AG04449 (cell line): ENCODE results near the gene CHPF.

Experiments
- CTCF ChIA-PET: fragments of 350-600 bp; formaldehyde crosslinking; extraction: SDS; loops from one replicate; lab custom pipeline; 2021; ENCODE audit warnings: antibody characterized with exemption; lab: Yijun Ruan, JAX
- POLR2A ChIA-PET: fragments of 400-600, 350-600 bp; formaldehyde crosslinking; extraction: SDS; loops from one replicate; lab custom pipeline; 2020; ENCODE audit warnings: antibody characterized with exemption, inconsistent platforms; lab: Yijun Ruan, JAX
- DNase-seq: peaks from one replicate; pipeline ENCODE4 v3.0.0-alpha.2; 2010; ENCODE audit warnings: low read depth, low spot score
- H3K4me3 ChIP-seq: 2 replicates; pipeline ENCODE4 v1.5.1; 2011; ENCODE audit warnings: low read depth, mild to moderate bottlenecking, control low read depth, low read length
- TF ChIP-seq, protein P1 (sequence below): IDR thresholded peaks from one replicate; pipeline ENCODE4 v1.5.1; 2011; ENCODE audit warnings: mild to moderate bottlenecking, moderate library complexity, low read length, control low read depth, inconsistent platforms; ENCODE audit not compliant: insufficient read depth; ENCODE audit errors: missing control alignments

Gene CHPF

GRCh38 chr2:219516888-219517287, 26.7 kb downstream of the CHPF start:
- CTCF ChIA-PET, result interaction anchor here (3.2 to 39.0 kb wide), 3 partner anchors 8 to 113 kb away, joined by 36 to 1084 read pairs (median 1084); partner anchors contain the start of genes ASIC4 and GMPPA
- H3K4me3 ChIP-seq, result no peak overlapping the region
- no peak for DNase-seq
- TF ChIP-seq, protein P1, sequence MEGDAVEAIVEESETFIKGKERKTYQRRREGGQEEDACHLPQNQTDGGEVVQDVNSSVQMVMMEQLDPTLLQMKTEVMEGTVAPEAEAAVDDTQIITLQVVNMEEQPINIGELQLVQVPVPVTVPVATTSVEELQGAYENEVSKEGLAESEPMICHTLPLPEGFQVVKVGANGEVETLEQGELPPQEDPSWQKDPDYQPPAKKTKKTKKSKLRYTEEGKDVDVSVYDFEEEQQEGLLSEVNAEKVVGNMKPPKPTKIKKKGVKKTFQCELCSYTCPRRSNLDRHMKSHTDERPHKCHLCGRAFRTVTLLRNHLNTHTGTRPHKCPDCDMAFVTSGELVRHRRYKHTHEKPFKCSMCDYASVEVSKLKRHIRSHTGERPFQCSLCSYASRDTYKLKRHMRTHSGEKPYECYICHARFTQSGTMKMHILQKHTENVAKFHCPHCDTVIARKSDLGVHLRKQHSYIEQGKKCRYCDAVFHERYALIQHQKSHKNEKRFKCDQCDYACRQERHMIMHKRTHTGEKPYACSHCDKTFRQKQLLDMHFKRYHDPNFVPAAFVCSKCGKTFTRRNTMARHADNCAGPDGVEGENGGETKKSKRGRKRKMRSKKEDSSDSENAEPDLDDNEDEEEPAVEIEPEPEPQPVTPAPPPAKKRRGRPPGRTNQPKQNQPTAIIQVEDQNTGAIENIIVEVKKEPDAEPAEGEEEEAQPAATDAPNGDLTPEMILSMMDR, result no peak
- POLR2A ChIA-PET, result no interaction called here

GRCh38 chr2:219515874-219516629, 27.6 kb downstream of the CHPF start:
- H3K4me3 ChIP-seq, result no peak overlapping the region
- TF ChIP-seq, protein P1, result no peak
- DNase-seq, result no peak
- ChIA-PET CTCF (interaction anchor here (3.2 to 39.0 kb wide), 3 partner anchors 9 to 112 kb away, joined by 36 to 1084 read pairs (median 1084); partner anchors contain the start of genes ASIC4 and GMPPA), POLR2A (no interaction called here)

GRCh38 chr2:219514836-219515235, 28.8 kb downstream of the CHPF start:
- DNase-seq, result no peak
- H3K4me3 ChIP-seq, result no peak overlapping the region
- ChIA-PET CTCF (interaction anchor here (9.0 to 39.0 kb wide), 3 partner anchors 10 to 17 kb away, joined by 164 to 1084 read pairs (median 1084); partner anchors contain the start of genes ASIC4 and GMPPA), POLR2A (no interaction called here)
- TF ChIP-seq, protein P1, result no peak

DNA sequence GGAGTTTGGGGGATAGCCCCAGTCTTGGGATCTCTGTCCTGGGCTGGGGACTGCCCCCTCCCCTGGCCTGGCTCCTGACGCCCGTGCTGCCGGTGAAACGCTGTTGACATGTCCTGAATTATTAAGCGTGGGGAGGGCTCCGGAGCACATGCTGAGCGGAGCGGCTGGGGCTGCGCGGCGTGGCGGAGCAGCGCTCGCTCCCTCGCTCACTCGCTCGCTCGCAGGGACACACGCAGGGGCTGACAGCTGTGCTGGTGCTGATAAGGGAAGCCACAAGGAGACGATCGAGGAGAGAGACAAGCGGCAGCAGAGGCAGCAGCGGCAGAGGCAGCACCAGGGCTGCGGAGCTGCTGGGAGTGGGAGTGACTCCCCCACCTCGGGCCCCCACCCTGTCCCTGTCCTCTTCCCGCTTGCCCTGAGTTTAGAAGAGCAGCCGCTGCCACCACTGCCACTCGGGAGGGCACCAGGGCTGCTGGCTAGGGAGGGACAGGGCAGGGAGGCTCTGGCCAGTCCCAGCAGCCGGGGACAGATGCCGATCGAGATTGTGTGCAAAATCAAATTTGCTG, 29.3 kb downstream of the CHPF start, which contains the start of gene ASIC4:
Gene ASIC4 (plus strand): TSS at position 287 of the 566 bp plus-strand sequence. CDS start 243 bp downstream, at position 530.
- POLR2A ChIA-PET, result interaction anchor here (1.7 kb wide), 1 partner anchor 16 kb away, joined by 9 read pairs; the partner anchor contains the start of gene GMPPA
- CTCF ChIA-PET, result interaction anchor here (1.0 to 39.0 kb wide), 5 partner anchors 11 to 113 kb away, joined by 3 to 1084 read pairs (median 4); partner anchors contain the start of gene GMPPA
- TF ChIP-seq, protein P1, result no peak
- DNase-seq, result no peak
- H3K4me3 ChIP-seq, result no peak within 1 kb of the TSS; the same call in 1 of the 2 replicates

DNA sequence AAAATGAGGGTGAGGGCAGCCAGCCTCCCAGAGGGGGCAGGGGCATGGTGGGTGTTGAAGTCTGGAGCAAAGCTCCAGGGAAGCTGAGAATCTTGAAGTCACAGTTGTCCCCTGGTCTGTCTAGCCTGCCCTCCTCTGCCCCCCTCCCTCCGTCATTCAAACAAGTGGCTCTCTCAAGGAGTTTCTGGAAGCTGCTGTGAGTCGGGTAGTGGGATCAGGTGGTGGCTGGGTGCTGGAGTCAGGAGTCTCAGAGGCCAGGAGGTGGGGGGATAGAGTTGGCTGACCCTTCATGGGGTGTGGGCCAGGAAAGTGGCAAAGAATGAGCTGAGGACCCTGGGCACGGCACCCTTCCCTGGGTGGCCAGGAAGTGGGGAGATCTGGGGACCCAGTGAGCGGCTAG, 29.8 kb downstream of the CHPF start:
- TF ChIP-seq, protein P1, result no peak
- ChIA-PET POLR2A (interaction anchor here (1.7 kb wide), 1 partner anchor 16 kb away, joined by 9 read pairs; the partner anchor contains the start of gene GMPPA), CTCF (interaction anchor here (1.0 to 39.0 kb wide), 5 partner anchors 11 to 112 kb away, joined by 3 to 1084 read pairs (median 4); partner anchors contain the start of gene GMPPA)
- no peak overlapping the region for H3K4me3 ChIP-seq
- no peak for DNase-seq
